Endothelial cell of umbilical vein (primary cell): Measurements from ENCODE around the gene CTTNBP2NL. TPM values are rescaled to one million over a fixed set of nuclear protein-coding genes. Genes with fewer than 3 reads are reported as not detected.

Experiments used
- BruUV-seq: library from RNA; stranded (reverse); fragments of 400-500 nt; replicated peaks from 2 replicates; lab custom pipeline; 2021; lab: Mats Ljungman, UMichigan
- CTCF ChIA-PET: fragments of 300-600, 350-600 bp; sonication (Branson Sonifier 250); formaldehyde crosslinking; loops from one replicate; lab custom pipeline; 2021; ENCODE audit warnings: antibody characterized with exemption, inconsistent platforms; lab: Charles Lee
- POLR2A ChIA-PET: fragments of 300-600, 350-600 bp; sonication (Branson Sonifier 250); formaldehyde crosslinking; loops from one replicate; lab custom pipeline; 2021; ENCODE audit warnings: antibody characterized with exemption, inconsistent platforms; lab: Charles Lee
- DNase-seq: peaks from one replicate; pipeline ENCODE4 v3.0.0-alpha.2; 2011; ENCODE audit warnings: low read depth, low spot score
- FAIRE-seq: peaks from 2 replicates; lab custom pipeline; 2011; peaks lifted over from hg19 to GRCh38; lab: Jason Lieb, UNC
- H2AFZ ChIP-seq: 2 replicates; pipeline ENCODE4 v1.6.0; 2012; ENCODE audit warnings: low read depth, low read length, control low read depth, inconsistent platforms
- H3K27ac ChIP-seq: 2 replicates; pipeline ENCODE4 v1.5.1; 2011; ENCODE audit warnings: low read depth, mild to moderate bottlenecking, control low read depth, low read length, moderate library complexity; ENCODE audit not compliant: insufficient read depth
- H3K27me3 ChIP-seq, 2 experiments: 2 replicates each; pipeline versions ENCODE4 v1.6.0 to v1.6.1; 2011; ENCODE audit warnings: low read length in 2 of 2, mixed read lengths in 1 of 2; ENCODE audit not compliant: control insufficient read depth in 2 of 2, insufficient read depth in 2 of 2
- H3K36me3 ChIP-seq, 2 experiments: 2 replicates in 1 of 2; 3 replicates in 1 of 2; pipeline ENCODE4 v1.5.1; 2011; ENCODE audit warnings: low read length in 2 of 2, mild to moderate bottlenecking in 1 of 2, moderate library complexity in 1 of 2; ENCODE audit not compliant: control insufficient read depth in 2 of 2, insufficient read depth in 2 of 2; ENCODE audit errors: extremely low read depth in 1 of 2
- H3K4me1 ChIP-seq: 3 replicates; pipeline ENCODE4 v1.5.1; 2011; ENCODE audit warnings: mild to moderate bottlenecking, low read length; ENCODE audit not compliant: control insufficient read depth, insufficient read depth; ENCODE audit errors: extremely low read depth
- H3K4me2 ChIP-seq: 2 replicates; pipeline ENCODE4 v1.6.1; 2011; ENCODE audit warnings: low read length, control low read depth, mixed read lengths; ENCODE audit not compliant: insufficient read depth
- H3K4me3 ChIP-seq, 3 experiments: fragments of 200-600 bp in 1 of 3; sonication (generic), shearing (Covaris generic) in 1 of 3; replicated peaks in 1 of 3; 2 replicates each; pipeline ENCODE4 v1.5.1; 2011 to 2016; ENCODE audit warnings: control low read depth in 3 of 3, low read length in 3 of 3, mild to moderate bottlenecking in 2 of 3, inconsistent platforms in 1 of 3, low read depth in 1 of 3, moderate library complexity in 1 of 3; ENCODE audit not compliant: insufficient read depth in 1 of 3
- H3K79me2 ChIP-seq: 2 replicates; pipeline ENCODE4 v1.6.0; 2012; ENCODE audit warnings: low read length, inconsistent platforms; ENCODE audit not compliant: control insufficient read depth, insufficient read depth
- H3K9ac ChIP-seq: replicated peaks from 2 replicates; pipeline ENCODE3; 2011; ENCODE audit warnings: low read length, control low read depth; ENCODE audit not compliant: insufficient read depth; ENCODE audit errors: extremely low read depth
- H3K9me1 ChIP-seq: replicated peaks from 3 replicates; pipeline ENCODE4 v1.6.0; 2011; ENCODE audit warnings: mild to moderate bottlenecking, low read length; ENCODE audit not compliant: control insufficient read depth, insufficient read depth; ENCODE audit errors: extremely low read depth
- H3K9me3 ChIP-seq: replicated peaks from 2 replicates; pipeline ENCODE4 v1.5.1; 2012; ENCODE audit warnings: low read length, inconsistent platforms; ENCODE audit not compliant: control insufficient read depth, insufficient read depth
- H4K20me1 ChIP-seq: replicated peaks from 2 replicates; pipeline ENCODE3; 2011; ENCODE audit warnings: mild to moderate bottlenecking, low read length; ENCODE audit not compliant: control insufficient read depth, insufficient read depth; ENCODE audit errors: extremely low read depth
- CTCF ChIP-seq, 2 donors: IDR thresholded peaks; 1 replicate in 1 of 2; 2 replicates in 1 of 2; pipeline ENCODE4 v1.5.1; 2011; ENCODE audit warnings: low read length in 2 of 2, mild to moderate bottlenecking in 2 of 2, moderate library complexity in 2 of 2, control low read depth in 1 of 2, inconsistent platforms in 1 of 2, low read depth in 1 of 2; ENCODE audit not compliant: insufficient read depth in 1 of 2; ENCODE audit errors: extremely low read depth in 1 of 2
- EZH2 ChIP-seq: IDR thresholded peaks from 2 replicates; pipeline ENCODE4 v1.6.1; 2012; ENCODE audit warnings: borderline replicate concordance, low read depth, mild to moderate bottlenecking, moderate library complexity, low read length, inconsistent platforms; ENCODE audit not compliant: severe bottlenecking
- FOS ChIP-seq: IDR thresholded peaks from 2 replicates; pipeline ENCODE4 v1.6.1; 2011; ENCODE audit warnings: mild to moderate bottlenecking, low read length, moderate library complexity, borderline replicate concordance; ENCODE audit not compliant: insufficient read depth
- GATA2 ChIP-seq: IDR thresholded peaks from 2 replicates; pipeline ENCODE4 v1.7.0; 2011; ENCODE audit warnings: low read depth, mild to moderate bottlenecking, moderate library complexity, mixed read lengths, low read length; ENCODE audit not compliant: insufficient read length, insufficient read depth
- JUN ChIP-seq: IDR thresholded peaks from 2 replicates; pipeline ENCODE4 v1.6.1; 2011; ENCODE audit warnings: borderline replicate concordance, low read depth; ENCODE audit not compliant: insufficient read length, insufficient read depth
- MAX ChIP-seq: IDR thresholded peaks from 2 replicates; pipeline ENCODE4 v1.6.1; 2011; ENCODE audit not compliant: insufficient read depth, insufficient read length
- MYC ChIP-seq: IDR thresholded peaks from one replicate; pipeline ENCODE4 v1.6.1; 2011; ENCODE audit warnings: mild to moderate bottlenecking, low read depth, low read length
- POLR2A ChIP-seq: IDR thresholded peaks from 2 replicates; pipeline ENCODE4 v1.6.1; 2012; ENCODE audit warnings: low read depth, mild to moderate bottlenecking, control low read depth, low read length
- POLR2AphosphoS5 ChIP-seq: IDR thresholded peaks from 2 replicates; pipeline ENCODE4 v1.6.1; 2012; ENCODE audit warnings: low read depth, mild to moderate bottlenecking, control low read depth, low read length, moderate library complexity; ENCODE audit not compliant: insufficient read depth
- dilution Hi-C: fragments of 300-500 bp; cut with MboI; formaldehyde crosslinking; loops from one replicate; pipeline ENCODE4 v1.15.0; 2019; ENCODE audit warnings: low sequenced_read_pairs; ENCODE audit not compliant: extremely low pct_ligation_motif_present
- intact Hi-C: fragments of 100-400 bp; cut with micrococcal nuclease; formaldehyde crosslinking; loops from one replicate; pipeline ENCODE4 v1.10.0; 2022
- polyA plus RNA-seq, 4 experiments: library from polyadenylated mRNA; depleted of rRNA in 3 of 4; stranded (reverse) in 3 of 4; unstranded in 1 of 4; fragments of >200 nt; gene quantifications; 2 replicates each; pipeline versions ENCODE4 v1.2.1 to v1.2.3, GENCODE V29; 2011 to 2012; ENCODE audit warnings: missing spikeins in 1 of 4
- total RNA-seq: library from RNA; stranded (reverse); gene quantifications from 2 replicates; pipeline ENCODE4 v1.2.3, GENCODE V29; 2021

Gene CTTNBP2NL
- total and polyA plus RNA-seq, 2 donors (not counting 3 experiments of a cell fraction or from before 2014, with no cell fraction given) = 21.5 to 94.4 TPM

GRCh38 chr1:112454316-112454715 is 58.3 kb downstream of the CTTNBP2NL start:
- H3K27ac ChIP-seq = no peak overlapping the region
- H3K9me1 ChIP-seq = no peaks in the 10 kb centered on the region
- intact Hi-C loops (no loop called here), dilution Hi-C loops (no loop called here)
- peaks cover 23 to 43% of the 10 kb centered on the region in 2 experiments for H3K36me3 ChIP-seq
- no peak overlapping the region for H3K4me2 ChIP-seq
- H3K9me3 ChIP-seq = no peaks in the 10 kb centered on the region
- FAIRE-seq (no peak), DNase-seq (no peak)
- ChIA-PET CTCF (interaction anchor here (0.9 to 2.6 kb wide), 3 partner anchors 9 to 57 kb away, joined by 3 to 7 read pairs (median 5); no protein-coding TSS in a partner anchor), POLR2A (no interaction called here)
- no peak overlapping the region for H3K4me3 ChIP-seq
- peaks cover 15% of the 10 kb centered on the region for H3K4me1 ChIP-seq
- no peaks in the 10 kb centered on the region for H4K20me1 ChIP-seq
- TF ChIP-seq JUN (no peak), MYC (no peak), CTCF (IDR thresholded peaks at IDR 0.05; ENCODE audit: extremely low read depth in 1 of 2, insufficient read depth in 1 of 2, low read depth in 1 of 2, low read length in 2 of 2) (no peak), POLR2A (no peak), GATA2 (no peak), EZH2 (no peak), MAX (no peak), FOS (no peak), POLR2AphosphoS5 (no peak)
- H2AFZ ChIP-seq = no peak overlapping the region
- no peaks in the 10 kb centered on the region for H3K27me3 ChIP-seq
- H3K79me2 ChIP-seq = peaks cover 51% of the 10 kb centered on the region
- H3K9ac ChIP-seq = no peak overlapping the region
- BruUV-seq = no TSS peak
